ENCODE results near the gene OTUB1. TPM values are rescaled to one million over a fixed set of nuclear protein-coding genes. Genes with fewer than 3 reads are reported as not detected.

The OTUB1 gene
- total and polyA plus RNA-seq, 9 of the 15 experiments (the other 6 are each of a cell fraction or from before 2014, with no cell fraction given) = 29.5 to 134 (median 66.1) TPM

DNA sequence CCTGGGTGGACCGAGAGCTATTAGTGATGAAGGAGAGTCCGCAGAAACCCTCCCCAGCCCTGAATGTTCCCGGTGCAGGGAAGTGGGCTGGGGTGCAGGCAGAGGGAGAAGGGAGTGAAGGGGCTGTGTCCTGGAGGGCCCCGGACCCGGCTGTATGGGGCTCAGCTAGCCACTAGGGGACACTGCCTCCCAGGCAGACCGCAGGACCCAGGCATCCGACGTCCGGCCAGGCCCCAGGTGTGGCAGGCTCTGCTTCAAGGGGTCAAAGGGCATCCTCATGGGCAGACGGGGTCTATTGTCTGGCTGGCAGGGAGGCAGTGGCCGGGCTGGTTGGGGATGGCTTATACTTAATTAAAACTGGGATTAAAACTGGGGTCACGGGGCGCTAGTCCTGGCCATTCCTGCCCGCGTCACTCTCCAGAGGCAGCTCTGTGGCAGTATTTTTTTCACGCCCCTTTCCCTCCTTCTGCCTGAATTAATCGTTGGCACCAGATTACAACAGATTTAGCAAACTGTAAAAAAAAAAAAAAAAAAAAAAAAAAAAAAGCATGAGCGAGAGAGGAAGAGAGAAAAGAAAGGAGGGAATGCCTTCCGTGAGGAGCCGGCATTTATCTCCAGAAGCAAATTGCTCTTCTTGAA lies 54.6 kb downstream of the OTUB1 start (continued):
- TF ChIP-seq, protein P1, sequence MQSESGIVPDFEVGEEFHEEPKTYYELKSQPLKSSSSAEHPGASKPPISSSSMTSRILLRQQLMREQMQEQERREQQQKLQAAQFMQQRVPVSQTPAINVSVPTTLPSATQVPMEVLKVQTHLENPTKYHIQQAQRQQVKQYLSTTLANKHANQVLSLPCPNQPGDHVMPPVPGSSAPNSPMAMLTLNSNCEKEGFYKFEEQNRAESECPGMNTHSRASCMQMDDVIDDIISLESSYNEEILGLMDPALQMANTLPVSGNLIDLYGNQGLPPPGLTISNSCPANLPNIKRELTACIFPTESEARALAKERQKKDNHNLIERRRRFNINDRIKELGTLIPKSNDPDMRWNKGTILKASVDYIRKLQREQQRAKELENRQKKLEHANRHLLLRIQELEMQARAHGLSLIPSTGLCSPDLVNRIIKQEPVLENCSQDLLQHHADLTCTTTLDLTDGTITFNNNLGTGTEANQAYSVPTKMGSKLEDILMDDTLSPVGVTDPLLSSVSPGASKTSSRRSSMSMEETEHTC (IDR thresholded peaks at IDR 0.05) = no peak
- TF ChIP-seq GABPB1 (CRISPR knock-in tag; IDR thresholded peaks at IDR 0.05) = no peak
- TF ChIP-seq, protein P2, sequence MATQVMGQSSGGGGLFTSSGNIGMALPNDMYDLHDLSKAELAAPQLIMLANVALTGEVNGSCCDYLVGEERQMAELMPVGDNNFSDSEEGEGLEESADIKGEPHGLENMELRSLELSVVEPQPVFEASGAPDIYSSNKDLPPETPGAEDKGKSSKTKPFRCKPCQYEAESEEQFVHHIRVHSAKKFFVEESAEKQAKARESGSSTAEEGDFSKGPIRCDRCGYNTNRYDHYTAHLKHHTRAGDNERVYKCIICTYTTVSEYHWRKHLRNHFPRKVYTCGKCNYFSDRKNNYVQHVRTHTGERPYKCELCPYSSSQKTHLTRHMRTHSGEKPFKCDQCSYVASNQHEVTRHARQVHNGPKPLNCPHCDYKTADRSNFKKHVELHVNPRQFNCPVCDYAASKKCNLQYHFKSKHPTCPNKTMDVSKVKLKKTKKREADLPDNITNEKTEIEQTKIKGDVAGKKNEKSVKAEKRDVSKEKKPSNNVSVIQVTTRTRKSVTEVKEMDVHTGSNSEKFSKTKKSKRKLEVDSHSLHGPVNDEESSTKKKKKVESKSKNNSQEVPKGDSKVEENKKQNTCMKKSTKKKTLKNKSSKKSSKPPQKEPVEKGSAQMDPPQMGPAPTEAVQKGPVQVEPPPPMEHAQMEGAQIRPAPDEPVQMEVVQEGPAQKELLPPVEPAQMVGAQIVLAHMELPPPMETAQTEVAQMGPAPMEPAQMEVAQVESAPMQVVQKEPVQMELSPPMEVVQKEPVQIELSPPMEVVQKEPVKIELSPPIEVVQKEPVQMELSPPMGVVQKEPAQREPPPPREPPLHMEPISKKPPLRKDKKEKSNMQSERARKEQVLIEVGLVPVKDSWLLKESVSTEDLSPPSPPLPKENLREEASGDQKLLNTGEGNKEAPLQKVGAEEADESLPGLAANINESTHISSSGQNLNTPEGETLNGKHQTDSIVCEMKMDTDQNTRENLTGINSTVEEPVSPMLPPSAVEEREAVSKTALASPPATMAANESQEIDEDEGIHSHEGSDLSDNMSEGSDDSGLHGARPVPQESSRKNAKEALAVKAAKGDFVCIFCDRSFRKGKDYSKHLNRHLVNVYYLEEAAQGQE (IDR thresholded peaks at IDR 0.05; ENCODE audit: borderline replicate concordance) = peak; percentile 32
- TF ChIP-seq, protein P2 (CRISPR knock-in tag; IDR thresholded peaks at IDR 0.05; ENCODE audit: low read depth) = no peak
- TF ChIP-seq STAT5A (IDR thresholded peaks at IDR 0.05; ENCODE audit: borderline replicate concordance, low read length) = no peak
- TF ChIP-seq, protein P3, sequence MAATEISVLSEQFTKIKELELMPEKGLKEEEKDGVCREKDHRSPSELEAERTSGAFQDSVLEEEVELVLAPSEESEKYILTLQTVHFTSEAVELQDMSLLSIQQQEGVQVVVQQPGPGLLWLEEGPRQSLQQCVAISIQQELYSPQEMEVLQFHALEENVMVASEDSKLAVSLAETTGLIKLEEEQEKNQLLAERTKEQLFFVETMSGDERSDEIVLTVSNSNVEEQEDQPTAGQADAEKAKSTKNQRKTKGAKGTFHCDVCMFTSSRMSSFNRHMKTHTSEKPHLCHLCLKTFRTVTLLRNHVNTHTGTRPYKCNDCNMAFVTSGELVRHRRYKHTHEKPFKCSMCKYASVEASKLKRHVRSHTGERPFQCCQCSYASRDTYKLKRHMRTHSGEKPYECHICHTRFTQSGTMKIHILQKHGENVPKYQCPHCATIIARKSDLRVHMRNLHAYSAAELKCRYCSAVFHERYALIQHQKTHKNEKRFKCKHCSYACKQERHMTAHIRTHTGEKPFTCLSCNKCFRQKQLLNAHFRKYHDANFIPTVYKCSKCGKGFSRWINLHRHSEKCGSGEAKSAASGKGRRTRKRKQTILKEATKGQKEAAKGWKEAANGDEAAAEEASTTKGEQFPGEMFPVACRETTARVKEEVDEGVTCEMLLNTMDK (IDR thresholded peaks at IDR 0.05; ENCODE audit: borderline replicate concordance, insufficient read depth, low read depth, low read length, poor library complexity, severe bottlenecking) = no peak
- no peak for TF ChIP-seq POLR3G (IDR thresholded peaks at IDR 0.05; ENCODE audit: extremely low read depth, insufficient read length, insufficient replicate concordance)
- TF ChIP-seq, protein P4, sequence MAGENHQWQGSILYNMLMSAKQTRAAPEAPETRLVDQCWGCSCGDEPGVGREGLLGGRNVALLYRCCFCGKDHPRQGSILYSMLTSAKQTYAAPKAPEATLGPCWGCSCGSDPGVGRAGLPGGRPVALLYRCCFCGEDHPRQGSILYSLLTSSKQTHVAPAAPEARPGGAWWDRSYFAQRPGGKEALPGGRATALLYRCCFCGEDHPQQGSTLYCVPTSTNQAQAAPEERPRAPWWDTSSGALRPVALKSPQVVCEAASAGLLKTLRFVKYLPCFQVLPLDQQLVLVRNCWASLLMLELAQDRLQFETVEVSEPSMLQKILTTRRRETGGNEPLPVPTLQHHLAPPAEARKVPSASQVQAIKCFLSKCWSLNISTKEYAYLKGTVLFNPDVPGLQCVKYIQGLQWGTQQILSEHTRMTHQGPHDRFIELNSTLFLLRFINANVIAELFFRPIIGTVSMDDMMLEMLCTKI (IDR thresholded peaks at IDR 0.05; ENCODE audit: partially characterized antibody) = no peak
- TF ChIP-seq BDP1 (IDR thresholded peaks at IDR 0.05; ENCODE audit: insufficient read depth, insufficient read length) = no peak
- TF ChIP-seq ZNF24 (IDR thresholded peaks at IDR 0.05) = no peak
- TF ChIP-seq ZNF436 (CRISPR knock-in tag; IDR thresholded peaks at IDR 0.05) = no peak

All from K562 (cell line).